HCT116 (cell line): ENCODE measurements around the gene GRK1. TPM values are rescaled to one million over a fixed set of nuclear protein-coding genes. Genes with fewer than 3 reads are reported as not detected.

Experiments
- ATAC-seq: fragments of 200-7000 bp; cut with Tn5 transposase; 2 replicates; pipeline ENCODE4 v1.9.1; 2020; ENCODE audit warnings: mild to moderate bottlenecking, moderate library complexity
- BruUV-seq: library from RNA; stranded (reverse); fragments of 400-500 nt; replicated peaks from 2 replicates; lab custom pipeline; 2021; lab: Mats Ljungman, UMichigan
- CTCF ChIA-PET: fragments of 300-600 bp; sonication (Branson Sonifier 250); formaldehyde crosslinking; loops from one replicate; lab custom pipeline; 2021; ENCODE audit warnings: antibody characterized with exemption; lab: Charles Lee
- POLR2A ChIA-PET: fragments of 300-600, 350-600 bp; sonication (Branson Sonifier 250); formaldehyde crosslinking; loops from one replicate; lab custom pipeline; 2021; ENCODE audit warnings: antibody characterized with exemption; lab: Charles Lee
- RAD21 ChIA-PET, 2 experiments: fragments of 300-600 bp; sonication (Branson Sonifier 250); formaldehyde crosslinking; loops; one replicate each; lab custom pipeline; 2023; ENCODE audit warnings: low total read pairs in 2 of 2; ENCODE audit not compliant: uncharacterized antibody in 2 of 2, unreplicated experiment in 2 of 2, low non-redundant PET in 1 of 2; lab: Charles Lee
- DNase-seq: peaks from one replicate; pipeline ENCODE4 v3.0.0-alpha.2; 2010; ENCODE audit warnings: low read depth, low spot score
- H2AFZ ChIP-seq: fragments of 200-600 bp; shearing (Covaris generic), sonication (generic); 2 replicates; pipeline ENCODE4 v1.6.1; 2017; ENCODE audit warnings: low read depth, mixed run types, mixed read lengths, antibody characterized with exemption, low read length; ENCODE audit not compliant: poor library complexity, severe bottlenecking
- H3K27ac ChIP-seq: 2 replicates; pipeline ENCODE4 v1.5.1; 2012; ENCODE audit warnings: low read depth, low read length
- H3K27me3 ChIP-seq: fragments of 200-600 bp; sonication (generic); 2 replicates; pipeline ENCODE4 v1.6.1; 2016; ENCODE audit warnings: mixed run types, low read length, mixed read lengths; ENCODE audit not compliant: insufficient read depth
- H3K36me3 ChIP-seq, 2 experiments: fragments of 200-500 bp in 1 of 2; fragments of 200-600 bp in 1 of 2; sonication (Bioruptor generic) in 1 of 2; sonication (generic) in 1 of 2; 2 replicates each; pipeline versions ENCODE4 v1.5.1 to v1.6.1; 2014 to 2016; ENCODE audit warnings: low read length in 2 of 2, inconsistent platforms in 1 of 2, mixed read lengths in 1 of 2, mixed run types in 1 of 2; ENCODE audit not compliant: insufficient read depth in 2 of 2, control insufficient read depth in 1 of 2
- H3K4me1 ChIP-seq, 2 experiments: fragments of 200-600 bp in 1 of 2; sonication (generic) in 1 of 2; 2 replicates each; pipeline versions ENCODE4 v1.5.1 to v1.6.1; 2012 to 2017; ENCODE audit warnings: low read length in 2 of 2, inconsistent platforms in 1 of 2, mild to moderate bottlenecking in 1 of 2, mixed read lengths in 1 of 2, mixed run types in 1 of 2, moderate library complexity in 1 of 2; ENCODE audit not compliant: insufficient read depth in 2 of 2, control insufficient read depth in 1 of 2
- H3K4me2 ChIP-seq: fragments of 200-600 bp; sonication (generic); 2 replicates; pipeline ENCODE4 v1.6.1; 2017; ENCODE audit warnings: mixed run types, low read length, mixed read lengths
- H3K4me3 ChIP-seq, 2 experiments: fragments of 200-600 bp in 1 of 2; sonication (generic) in 1 of 2; replicated peaks in 1 of 2; 2 replicates each; pipeline ENCODE4 v1.5.1; 2011 to 2016; ENCODE audit warnings: low read length in 2 of 2, control low read depth in 1 of 2, low read depth in 1 of 2, mild to moderate bottlenecking in 1 of 2, mixed read lengths in 1 of 2, mixed run types in 1 of 2
- H3K79me2 ChIP-seq: fragments of 200-600 bp; sonication (generic); 2 replicates; pipeline ENCODE4 v1.6.1; 2017; ENCODE audit warnings: mild to moderate bottlenecking, mixed run types, low read length, moderate library complexity, mixed read lengths; ENCODE audit not compliant: insufficient read depth
- H3K9ac ChIP-seq: fragments of 200-600 bp; sonication (generic); 2 replicates; pipeline ENCODE4 v1.6.1; 2016; ENCODE audit warnings: low read length, mixed read lengths
- H3K9me2 ChIP-seq: fragments of 200-600 bp; sonication (generic), shearing (Covaris generic); 2 replicates; pipeline ENCODE4 v1.6.1; 2017; ENCODE audit warnings: mixed run types, mild to moderate bottlenecking, moderate library complexity; ENCODE audit not compliant: insufficient read depth
- H3K9me3 ChIP-seq, 2 experiments: fragments of 200-500 bp in 1 of 2; fragments of 200-600 bp in 1 of 2; sonication (Bioruptor generic) in 1 of 2; sonication (generic) in 1 of 2; 2 replicates each; pipeline ENCODE4 v1.6.1; 2014 to 2017; ENCODE audit warnings: low read length in 2 of 2, mixed read lengths in 2 of 2, inconsistent platforms in 1 of 2, low read depth in 1 of 2, mild to moderate bottlenecking in 1 of 2, mixed run types in 1 of 2, moderate library complexity in 1 of 2; ENCODE audit not compliant: control insufficient read depth in 1 of 2, insufficient read depth in 1 of 2
- H4K20me1 ChIP-seq: fragments of 200-600 bp; sonication (generic), shearing (Covaris generic); 2 replicates; pipeline ENCODE4 v1.6.1; 2017; ENCODE audit warnings: mixed run types, mild to moderate bottlenecking, moderate library complexity; ENCODE audit not compliant: insufficient read depth
- EZH2 ChIP-seq: fragments of 200-600 bp; sonication (generic); IDR thresholded peaks from 2 replicates; pipeline ENCODE4 v1.6.1; 2017; ENCODE audit warnings: antibody characterized with exemption, mixed run types
- FOSL1 ChIP-seq: IDR thresholded peaks from 2 replicates; pipeline ENCODE4 v1.6.1; 2012; ENCODE audit warnings: low read depth
- MAX ChIP-seq: IDR thresholded peaks from 2 replicates; pipeline ENCODE4 v1.6.1; 2012
- POLR2A ChIP-seq: IDR thresholded peaks from 2 replicates; pipeline ENCODE4 v1.7.0; 2011; ENCODE audit warnings: borderline replicate concordance; ENCODE audit not compliant: insufficient read depth, insufficient read length; ENCODE audit errors: extremely low read depth
- SIN3A ChIP-seq: IDR thresholded peaks from 2 replicates; pipeline ENCODE4 v1.6.1; 2012; ENCODE audit warnings: low read depth
- SRF ChIP-seq: IDR thresholded peaks from 2 replicates; pipeline ENCODE4 v1.6.1; 2012; ENCODE audit warnings: low read depth
- TCF7L2 ChIP-seq: IDR thresholded peaks from 2 replicates; pipeline ENCODE4 v1.7.0; 2011; ENCODE audit warnings: borderline replicate concordance, inconsistent platforms; ENCODE audit not compliant: insufficient read depth, insufficient read length; ENCODE audit errors: extremely low read depth
- ZBTB33 ChIP-seq: IDR thresholded peaks from 2 replicates; pipeline ENCODE4 v1.6.1; 2011; ENCODE audit warnings: mild to moderate bottlenecking, low read length, moderate library complexity; ENCODE audit not compliant: insufficient replicate concordance; ENCODE audit errors: extremely low read depth
- ZNF274 ChIP-seq: fragments of 200-500 bp; sonication (Bioruptor generic); IDR thresholded peaks from 2 replicates; pipeline ENCODE4 v1.6.1; 2014; ENCODE audit warnings: mild to moderate bottlenecking, low read depth, low read length, inconsistent platforms
- intact Hi-C: fragments of 100-400 bp; cut with micrococcal nuclease; formaldehyde crosslinking; loops from 2 replicates; pipeline ENCODE4 v1.10.0; 2022
- total RNA-seq: library from RNA; stranded (reverse); gene quantifications from one replicate; pipeline ENCODE4 v1.2.1, GENCODE V29; 2021; ENCODE audit not compliant: unreplicated experiment

The GRK1 gene
- total RNA-seq, 1 experiment from 2014 or later = not detected

- H3K4me1 ChIP-seq = peaks cover 12 to 16% of the 10 kb centered on the region in 2 experiments
- H3K4me3 ChIP-seq = no peak overlapping the region
- no peak overlapping the region for H3K9ac ChIP-seq
- H2AFZ ChIP-seq = no peak overlapping the region
- ATAC-seq = no peak
- no TSS peak for BruUV-seq
- no peaks in the 10 kb centered on the region for H3K36me3 ChIP-seq
- no peaks in the 10 kb centered on the region for H3K27me3 ChIP-seq
- H4K20me1 ChIP-seq = no peaks in the 10 kb centered on the region
- POLR2A ChIA-PET = interaction anchor here (1.6 kb wide), 1 partner anchor 54 kb away, joined by 3 read pairs; no protein-coding TSS in a partner anchor
- TF ChIP-seq EZH2 (no peak), SIN3A (no peak), FOSL1 (no peak), TCF7L2 (no peak), ZNF274 (no peak), ZBTB33 (no peak), MAX (no peak), POLR2A (no peak), SRF (no peak)
- H3K9me2 ChIP-seq = no peaks in the 10 kb centered on the region
- H3K79me2 ChIP-seq = no peaks in the 10 kb centered on the region
- H3K9me3 ChIP-seq = no peaks in the 10 kb centered on the region
- RAD21 ChIA-PET = no interaction called here
- intact Hi-C loops = no loop called here
- H3K4me2 ChIP-seq = peak overlapping the region; percentile 59
- CTCF ChIA-PET = no interaction called here
- no peak for DNase-seq
- no peak overlapping the region for H3K27ac ChIP-seq
Measured at GRCh38 chr13:113783966-113784644, 117.1 kb downstream of the GRK1 start.
